HepG2 (cell line): ENCODE data around the gene APBB3. TPM values are rescaled to one million over a fixed set of nuclear protein-coding genes. Genes with fewer than 3 reads are reported as not detected.

Experiments
- ARID4A ChIP-seq: sonication (generic); formaldehyde crosslinking; IDR thresholded peaks from 2 replicates; pipeline ENCODE4 v1.5.0; 2020; ENCODE audit warnings: mild to moderate bottlenecking, missing genetic modification reagents, borderline replicate concordance
- GTF3A ChIP-seq: sonication (generic); formaldehyde crosslinking; conservative IDR thresholded peaks from 2 replicates; pipeline ENCODE4 v1.4.0; 2020; ENCODE audit warnings: mild to moderate bottlenecking, missing genetic modification reagents
- HNRNPLL ChIP-seq: fragments of 200-400 bp; formaldehyde crosslinking; IDR thresholded peaks from 2 replicates; pipeline ENCODE4 v1.6.1; 2017; ENCODE audit warnings: mild to moderate bottlenecking, low read depth, low read length; ENCODE audit not compliant: poor library complexity, severe bottlenecking
- NR2F6 ChIP-seq, 2 experiments: IDR thresholded peaks; 2 replicates each; pipeline ENCODE4 v1.6.1; 2016; ENCODE audit warnings: antibody characterized with exemption in 1 of 2, mild to moderate bottlenecking in 1 of 2
- TFE3 ChIP-seq: IDR thresholded peaks from 2 replicates; pipeline ENCODE4 v1.6.1; 2016
- ZBTB25 ChIP-seq: IDR thresholded peaks from 2 replicates; pipeline ENCODE4 v1.6.1; 2018; ENCODE audit warnings: missing genetic modification reagents
- ZFY ChIP-seq: sonication (generic); formaldehyde crosslinking; IDR thresholded peaks from 2 replicates; pipeline ENCODE4 v1.4.0; 2020; ENCODE audit warnings: missing genetic modification reagents
- ZNF207 ChIP-seq: fragments of 450-650 bp; IDR thresholded peaks from 2 replicates; pipeline ENCODE4 v1.6.1; 2016; ENCODE audit warnings: antibody characterized with exemption, borderline replicate concordance
- ZNF354B ChIP-seq: sonication (generic); formaldehyde crosslinking; IDR thresholded peaks from 2 replicates; pipeline ENCODE4 v1.8.0; 2022; ENCODE audit warnings: mild to moderate bottlenecking, missing genetic modification reagents
- ZNF550 ChIP-seq: sonication (generic); formaldehyde crosslinking; IDR thresholded peaks from 2 replicates; pipeline ENCODE4 v1.4.0; 2020; ENCODE audit warnings: mild to moderate bottlenecking, missing genetic modification reagents, borderline replicate concordance
- ZNF773 ChIP-seq: sonication (generic); formaldehyde crosslinking; IDR thresholded peaks from 2 replicates; pipeline ENCODE4 v1.4.0; 2020; ENCODE audit warnings: missing genetic modification reagents, borderline replicate concordance
- ZSCAN5A ChIP-seq: sonication (generic); formaldehyde crosslinking; IDR thresholded peaks from 2 replicates; pipeline ENCODE4 v1.8.0; 2022; ENCODE audit warnings: mild to moderate bottlenecking, missing genetic modification reagents, borderline replicate concordance
- polyA plus RNA-seq, 8 experiments: library from polyadenylated mRNA; depleted of rRNA in 3 of 8; stranded (reverse) in 7 of 8; unstranded in 1 of 8; fragments of >200 nt; fragmentation: Illumina TruSeq in 4 of 8; extraction: Trizol in 4 of 8; gene quantifications; 2 replicates each; pipeline versions ENCODE4 v1.2.1 to v1.2.3, GENCODE V29; 2011 to 2016; ENCODE audit warnings: low read depth in 4 of 8, missing spikeins in 1 of 8, mixed read lengths in 1 of 8; ENCODE audit not compliant: insufficient read depth in 1 of 8
- total RNA-seq, 5 experiments: library from RNA; depleted of rRNA; stranded (reverse); fragments of >200 nt; fragmentation: Illumina TruSeq; extraction: Trizol; gene quantifications; 2 replicates each; pipeline ENCODE4 v1.2.3, GENCODE V29; 2016; ENCODE audit warnings: low read depth in 1 of 5
- TF ChIP-seq, protein P1 (sequence below): IDR thresholded peaks from 2 replicates; pipeline ENCODE4 v1.6.1; 2016; ENCODE audit warnings: mild to moderate bottlenecking, missing biosample characterization, missing genetic modification reagents
- TF ChIP-seq, protein P2 (sequence below): sonication (generic); formaldehyde crosslinking; IDR thresholded peaks from 2 replicates; pipeline ENCODE4 v1.5.0; 2020; ENCODE audit warnings: mild to moderate bottlenecking, missing genetic modification reagents, moderate library complexity

APBB3 gene
- total and polyA plus RNA-seq, 2 of the 13 experiments (the other 11 are each of a cell fraction or from before 2014, with no cell fraction given), result 0.38 to 0.78 TPM

DNA sequence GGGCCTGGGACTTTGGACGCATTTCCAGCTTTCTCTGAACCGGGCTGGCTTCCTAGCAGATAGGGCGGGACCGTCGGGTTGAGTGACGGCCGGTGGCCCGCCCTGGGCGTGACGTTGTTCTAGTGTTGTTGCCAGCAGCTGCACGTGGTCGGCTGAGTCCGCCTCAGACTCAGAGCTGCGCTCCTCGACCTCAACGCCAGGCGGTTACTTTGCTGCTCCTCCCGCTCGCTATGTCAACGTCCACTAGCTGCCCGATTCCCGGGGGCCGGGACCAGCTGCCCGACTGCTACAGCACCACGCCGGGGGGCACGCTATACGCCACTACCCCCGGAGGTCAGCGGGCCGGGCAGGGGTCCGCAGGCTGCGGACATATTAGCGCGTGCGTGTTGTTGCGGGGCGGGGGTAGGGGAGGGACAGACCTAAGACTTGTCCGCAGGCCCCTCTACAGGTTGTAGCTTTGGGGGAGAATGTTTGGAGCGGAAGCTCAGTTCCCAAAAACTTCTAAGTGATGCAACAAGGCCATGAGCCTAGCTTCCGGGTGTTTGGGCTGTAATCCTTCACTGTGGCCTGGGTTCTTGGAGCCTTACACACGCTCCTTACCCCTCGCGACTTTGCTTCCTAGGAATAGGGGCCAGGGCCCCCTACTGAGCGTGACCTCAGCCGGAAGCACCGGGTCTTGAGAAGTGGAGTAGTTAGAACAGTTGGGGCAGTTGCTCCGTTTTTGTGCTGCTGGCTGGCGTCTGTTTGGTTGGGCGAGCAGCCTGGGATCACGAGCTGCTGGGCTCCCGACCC is 16.7 kb downstream of the APBB3 start, which contains the start of gene EIF4EBP3 (continued):
- TF ChIP-seq ZBTB25, result peak; percentile 50; the same call in 1 of the 2 replicates
- TF ChIP-seq NR2F6 (IDR thresholded peaks at IDR 0.05), result no peak
- no peak for TF ChIP-seq NR2F6 (CRISPR knock-in tag; IDR thresholded peaks at IDR 0.05)
- TF ChIP-seq ARID4A (CRISPR knock-in tag), result peak; percentile 96
- TF ChIP-seq ZNF550 (CRISPR knock-in tag), result peak; percentile 59; the same call in 1 of the 2 replicates
- TF ChIP-seq ZSCAN5A (CRISPR knock-in tag), result no peak; the same call in 1 of the 2 replicates
- peak; percentile 58 for TF ChIP-seq HNRNPLL
- no peak for TF ChIP-seq ZNF207
- TF ChIP-seq TFE3 (CRISPR knock-in tag), result peak; percentile 84
- TF ChIP-seq, protein P1, sequence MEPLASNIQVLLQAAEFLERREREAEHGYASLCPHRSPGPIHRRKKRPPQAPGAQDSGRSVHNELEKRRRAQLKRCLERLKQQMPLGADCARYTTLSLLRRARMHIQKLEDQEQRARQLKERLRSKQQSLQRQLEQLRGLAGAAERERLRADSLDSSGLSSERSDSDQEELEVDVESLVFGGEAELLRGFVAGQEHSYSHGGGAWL, result peak; percentile 75; the same call in 1 of the 2 replicates
- TF ChIP-seq GTF3A (CRISPR knock-in tag), result no peak
- TF ChIP-seq, protein P2, sequence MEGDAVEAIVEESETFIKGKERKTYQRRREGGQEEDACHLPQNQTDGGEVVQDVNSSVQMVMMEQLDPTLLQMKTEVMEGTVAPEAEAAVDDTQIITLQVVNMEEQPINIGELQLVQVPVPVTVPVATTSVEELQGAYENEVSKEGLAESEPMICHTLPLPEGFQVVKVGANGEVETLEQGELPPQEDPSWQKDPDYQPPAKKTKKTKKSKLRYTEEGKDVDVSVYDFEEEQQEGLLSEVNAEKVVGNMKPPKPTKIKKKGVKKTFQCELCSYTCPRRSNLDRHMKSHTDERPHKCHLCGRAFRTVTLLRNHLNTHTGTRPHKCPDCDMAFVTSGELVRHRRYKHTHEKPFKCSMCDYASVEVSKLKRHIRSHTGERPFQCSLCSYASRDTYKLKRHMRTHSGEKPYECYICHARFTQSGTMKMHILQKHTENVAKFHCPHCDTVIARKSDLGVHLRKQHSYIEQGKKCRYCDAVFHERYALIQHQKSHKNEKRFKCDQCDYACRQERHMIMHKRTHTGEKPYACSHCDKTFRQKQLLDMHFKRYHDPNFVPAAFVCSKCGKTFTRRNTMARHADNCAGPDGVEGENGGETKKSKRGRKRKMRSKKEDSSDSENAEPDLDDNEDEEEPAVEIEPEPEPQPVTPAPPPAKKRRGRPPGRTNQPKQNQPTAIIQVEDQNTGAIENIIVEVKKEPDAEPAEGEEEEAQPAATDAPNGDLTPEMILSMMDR, result peak; percentile 62
- TF ChIP-seq ZNF354B (CRISPR knock-in tag), result no peak
- no peak for TF ChIP-seq ZFY (CRISPR knock-in tag)
- no peak for TF ChIP-seq ZNF773 (CRISPR knock-in tag)
